HuH-7.5 (cell line): ENCODE measurements around the gene ATP7B.

Source experiments
- DNase-seq: peaks from one replicate; pipeline ENCODE4 v3.0.0; 2011; ENCODE audit warnings: low spot score

Gene ATP7B

GRCh38 chr13:51978796-51979556, 32.3 kb downstream of the ATP7B start:
- peak; percentile 54 for DNase-seq

GRCh38 chr13:51977625-51978024, 33.6 kb downstream of the ATP7B start:
- no peak for DNase-seq

DNA sequence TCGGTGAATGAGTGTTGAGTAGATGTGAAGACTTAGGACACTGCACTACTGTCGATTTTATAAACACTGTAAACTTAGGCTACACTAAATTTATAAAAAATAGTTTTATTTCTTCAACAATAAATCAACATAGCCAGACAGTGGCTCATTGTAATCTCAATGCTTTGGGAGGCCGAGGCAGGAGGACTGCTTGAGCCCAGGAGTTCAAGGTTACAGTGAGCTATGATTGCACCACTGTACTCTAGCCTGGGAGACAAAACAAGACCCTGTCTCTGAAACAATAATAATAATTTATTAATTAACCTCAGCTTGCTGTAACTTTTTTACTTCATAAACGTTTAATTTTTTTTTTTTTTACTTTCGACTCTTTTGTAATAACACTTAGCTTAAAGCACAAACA, 34.4 kb downstream of the ATP7B start:
- DNase-seq, result no peak

DNA sequence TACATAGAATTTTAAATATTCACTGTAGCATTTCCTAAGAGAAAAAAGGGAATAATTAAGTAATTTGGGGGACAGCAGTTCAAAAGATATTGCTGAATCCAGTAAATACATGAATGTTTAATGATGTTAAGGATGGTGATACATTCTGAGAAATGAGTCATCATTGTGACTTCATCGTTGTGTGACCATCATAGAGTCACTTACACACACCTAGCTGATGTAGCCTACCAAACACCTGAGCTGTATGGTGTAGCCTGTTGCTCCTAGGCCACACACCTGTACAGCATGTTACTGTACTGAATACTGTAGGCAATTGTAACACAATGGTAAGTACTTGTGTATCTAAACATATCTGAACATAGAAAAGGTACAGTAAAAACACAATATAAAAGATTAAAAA, 34.8 kb downstream of the ATP7B start:
- DNase-seq, result no peak

DNA sequence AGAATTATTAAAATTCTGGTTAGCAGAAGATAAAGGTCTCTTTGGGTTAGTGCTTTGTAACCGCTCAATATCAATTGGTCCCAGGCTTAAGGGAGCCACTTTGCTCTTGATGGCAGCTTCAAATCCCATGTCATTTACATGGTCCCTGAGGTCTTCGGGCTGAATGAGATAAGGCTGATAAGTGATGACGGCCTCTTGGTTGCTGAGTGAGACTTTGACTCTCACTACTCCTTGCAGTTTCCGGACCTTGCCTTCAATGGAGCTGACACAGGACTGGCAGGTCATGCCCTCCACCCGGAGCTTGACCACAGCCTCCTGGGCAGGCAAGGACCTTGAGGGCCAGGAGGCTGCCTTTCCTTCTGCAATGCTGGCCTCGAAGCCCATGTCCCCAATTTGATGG, 36.8 kb downstream of the ATP7B start:
- DNase-seq, result no peak

- no peak for DNase-seq
These were observed 39.5 kb downstream of the ATP7B start for GRCh38 chr13:51971520-51972426.

DNA sequence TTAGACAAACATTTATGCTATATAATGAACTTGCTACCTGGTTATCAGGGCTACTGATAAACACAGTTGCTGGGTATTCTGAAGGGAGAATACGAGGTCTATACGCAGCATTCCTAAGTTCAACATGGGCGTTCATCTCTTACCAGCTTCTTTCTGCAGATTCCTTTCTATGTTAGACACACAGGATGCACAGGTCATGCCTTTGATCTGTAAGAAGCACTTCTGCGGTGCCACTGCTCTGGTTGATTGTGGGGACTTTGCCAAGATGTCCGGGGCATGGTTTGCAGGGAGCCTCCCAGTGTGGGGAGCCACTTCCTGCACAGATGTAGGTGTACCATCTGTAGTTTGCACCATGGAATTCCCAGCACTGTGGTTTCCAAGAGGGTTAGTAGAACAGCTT, 40.9 kb downstream of the ATP7B start:
- DNase-seq, result no peak

DNA sequence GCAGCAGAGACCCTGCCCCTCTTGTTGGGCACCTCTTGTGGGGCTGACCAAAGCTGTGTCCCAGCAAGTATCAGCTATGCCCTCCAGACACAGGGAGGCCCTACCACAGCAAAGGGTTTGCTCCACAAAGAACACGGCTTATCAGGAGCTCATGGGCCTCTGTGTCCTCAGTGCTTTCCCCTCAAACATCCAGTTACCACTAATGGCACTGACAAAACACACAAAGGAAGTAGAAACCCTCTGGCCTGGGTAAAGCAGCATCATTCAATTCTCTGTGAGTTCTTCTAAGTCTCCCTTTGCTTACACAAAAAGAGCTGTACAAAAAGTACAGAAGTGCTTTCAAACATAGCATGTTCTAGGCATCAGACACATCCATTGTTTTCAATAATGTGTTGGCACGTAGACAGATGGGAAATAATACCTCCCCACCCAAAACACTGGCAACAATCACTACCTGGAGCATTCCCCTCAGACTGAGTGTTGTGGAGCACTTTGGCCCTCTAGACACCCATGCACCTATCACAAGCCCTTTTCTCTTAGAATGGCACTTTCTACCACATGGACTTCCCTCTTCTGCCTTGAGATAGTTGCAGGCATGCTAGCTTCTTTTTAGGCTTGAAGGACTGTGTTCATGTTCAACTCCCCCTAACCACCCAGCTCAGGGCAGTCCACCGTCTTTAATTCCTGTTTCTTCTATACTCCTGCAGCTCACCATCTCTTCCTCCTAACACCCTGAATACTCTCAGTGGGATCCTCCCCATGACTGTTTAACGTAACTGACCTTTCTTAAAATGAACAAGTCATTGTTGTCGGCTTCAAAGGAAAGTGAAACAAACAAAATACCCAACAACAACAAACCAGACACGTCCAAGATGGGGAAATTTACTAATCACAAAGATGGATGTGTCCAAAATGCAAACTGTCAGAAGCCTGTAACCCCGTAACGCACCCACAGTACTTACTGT, 43.5 kb downstream of the ATP7B start:
- no peak for DNase-seq

DNA sequence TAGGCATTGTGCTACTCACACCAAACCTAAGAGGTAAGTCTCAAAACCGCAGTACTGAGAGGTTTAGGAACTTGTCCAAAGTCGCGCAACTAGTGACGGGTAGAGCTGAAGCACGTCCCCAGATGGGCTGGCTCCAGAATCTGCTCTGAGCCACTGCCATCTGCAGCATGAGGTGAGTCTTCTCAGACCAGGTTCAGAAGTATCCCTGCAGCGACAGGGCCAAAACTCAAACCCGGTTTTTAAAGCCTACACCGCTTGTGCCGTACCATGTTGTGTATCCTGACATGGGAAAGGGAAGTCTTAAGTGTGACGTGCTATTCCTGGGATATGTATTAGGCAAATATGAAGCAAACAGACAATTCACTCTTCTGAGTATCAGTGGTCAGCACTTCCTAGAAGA, 45.1 kb downstream of the ATP7B start:
- no peak for DNase-seq

- DNase-seq, result no peak
These were observed 49.5 kb downstream of the ATP7B start for GRCh38 chr13:51961493-51962403.

DNA sequence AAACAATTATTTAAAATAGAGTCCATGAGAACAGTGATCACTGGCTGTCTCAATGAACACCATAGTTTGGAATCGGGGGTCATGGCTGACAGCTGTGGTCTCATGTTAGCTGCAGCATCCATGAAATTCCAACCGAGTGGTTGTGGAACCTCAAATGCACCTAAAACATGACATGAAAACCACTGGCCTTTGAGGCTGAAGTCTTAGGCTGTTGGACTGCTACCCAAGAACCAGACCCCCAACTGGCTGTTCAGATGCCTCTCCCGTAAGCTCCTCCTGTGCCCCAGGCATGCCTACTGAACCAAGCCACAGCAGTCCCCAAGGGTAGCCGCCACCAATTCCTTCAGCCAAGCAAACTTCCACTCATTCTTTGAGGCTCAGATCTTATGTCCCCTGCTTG, 50.5 kb downstream of the ATP7B start:
- DNase-seq, result no peak

DNA sequence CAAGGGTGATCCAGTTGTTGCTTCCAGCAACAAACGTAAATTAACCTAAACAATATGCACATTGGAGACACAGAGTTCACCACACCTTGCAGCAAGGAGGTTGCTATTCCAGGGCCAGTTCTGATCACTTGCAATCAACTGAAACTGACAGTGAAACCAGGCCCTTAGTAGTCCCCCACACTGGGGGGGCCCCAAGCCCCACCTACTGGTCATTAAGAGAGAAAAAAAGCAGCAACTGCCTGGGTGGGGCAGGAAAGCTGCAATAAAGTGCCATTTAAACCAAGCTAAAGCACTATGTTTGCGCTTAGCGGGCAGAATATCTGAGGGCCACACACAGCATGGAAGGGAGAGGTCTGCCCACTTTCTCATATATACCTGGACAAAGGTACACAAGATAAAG, 51.5 kb downstream of the ATP7B start:
- DNase-seq, result no peak

DNA sequence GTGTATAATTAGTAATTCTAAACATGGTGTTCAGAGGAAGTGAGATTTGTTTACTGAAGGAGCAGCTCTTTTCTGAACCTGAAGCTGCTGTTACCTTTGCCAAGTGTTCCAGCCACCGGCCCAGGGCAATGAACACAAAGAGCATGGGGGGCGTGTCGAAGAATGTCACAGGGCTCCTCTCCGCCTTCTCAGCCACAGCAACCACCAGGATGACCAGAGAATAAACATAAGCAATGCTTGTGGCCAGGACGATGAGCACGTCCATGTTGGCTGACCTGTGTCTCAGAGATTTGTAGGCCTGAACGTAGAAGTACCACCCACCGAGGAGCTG, 53.1 kb downstream of the ATP7B start:
- no peak for DNase-seq

- no peak for DNase-seq
These were observed 53.7 kb downstream of the ATP7B start for GRCh38 chr13:51957377-51958216.

DNA sequence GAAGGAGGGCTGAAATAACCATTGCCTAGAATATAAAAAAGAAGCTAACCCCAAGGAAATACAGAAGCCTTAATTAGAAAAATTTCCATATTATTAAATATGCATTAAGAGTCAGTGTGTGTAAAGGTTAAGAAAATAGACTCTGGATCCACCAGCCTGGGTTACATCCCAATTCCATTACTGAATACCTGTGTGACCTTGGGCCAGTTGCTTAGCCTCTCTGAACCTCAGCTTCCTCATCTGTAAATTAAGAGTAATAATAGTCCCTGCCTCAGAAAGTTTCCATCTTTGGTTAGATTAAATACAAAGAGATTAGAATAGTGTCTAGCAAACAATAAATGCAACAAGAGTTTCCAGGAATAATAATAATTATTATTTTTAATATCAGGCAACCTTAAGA, 54.5 kb downstream of the ATP7B start:
- no peak for DNase-seq

- no peak for DNase-seq
These were observed 55.2 kb downstream of the ATP7B start for GRCh38 chr13:51955816-51956603.

- DNase-seq, result no peak
These were observed 55.9 kb downstream of the ATP7B start for GRCh38 chr13:51955281-51955771.

DNA sequence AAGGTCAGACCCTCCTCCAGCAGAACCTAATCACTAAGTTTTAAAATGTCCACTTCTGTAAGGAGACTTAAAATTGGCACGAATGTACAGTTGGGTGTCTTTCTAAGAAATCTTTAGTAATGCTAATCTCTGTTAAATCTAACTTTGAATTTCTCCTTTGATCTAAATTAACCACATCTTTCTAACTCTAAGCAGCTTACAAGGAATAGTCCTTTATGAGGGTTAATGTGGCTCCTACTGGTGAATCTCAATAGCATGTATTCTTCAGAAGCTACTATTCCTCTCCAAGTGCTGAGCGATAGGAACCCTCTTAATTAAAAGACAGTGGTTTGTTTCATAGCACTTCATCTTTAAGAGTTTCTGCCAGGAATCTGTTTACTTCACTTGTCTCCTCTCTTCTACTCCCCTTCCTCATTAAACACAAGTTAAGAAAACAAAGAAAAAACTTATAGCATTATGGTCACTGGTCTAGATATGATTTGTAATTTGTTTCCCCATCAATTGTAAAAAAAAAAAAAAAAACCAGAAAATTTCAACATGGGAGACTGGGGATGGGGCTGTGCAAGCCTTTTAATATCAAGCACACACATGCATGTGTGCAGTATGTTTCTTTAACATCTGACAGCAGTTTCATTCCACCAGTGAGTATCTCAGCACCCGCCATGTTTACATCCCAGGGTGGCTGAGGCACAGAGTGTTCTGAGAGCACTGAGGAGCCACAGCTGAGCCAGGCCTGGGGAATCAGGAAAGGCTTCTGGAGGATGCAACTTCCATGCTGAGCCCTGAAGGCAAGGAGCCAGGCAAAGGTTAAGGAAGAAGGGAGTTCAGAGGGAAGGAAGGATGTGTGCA, 57.7 kb downstream of the ATP7B start:
- no peak for DNase-seq
